NK-92 treated with Interleukin-12 subunit alpha and Interleukin-12 subunit beta, amount 100 ng/mL, for 24 hours (cell line): ENCODE data around the gene PRICKLE2.

Experiments
- DNase-seq: peaks from one replicate; lab custom pipeline; 2025; lab: John Stamatoyannopoulos, UW

The PRICKLE2 gene

GRCh38 chr3:64157150-64158035 lies 67.9 kb downstream of the PRICKLE2 start:
- DNase-seq, result no peak

- DNase-seq, result no peak
Observed at GRCh38 chr3:64155328-64155727, 69.9 kb downstream of the PRICKLE2 start.

GRCh38 chr3:64152676-64153466 lies 72.4 kb downstream of the PRICKLE2 start:
- DNase-seq, result no peak

- DNase-seq, result no peak
Observed at GRCh38 chr3:64152086-64152485, 73.2 kb downstream of the PRICKLE2 start.

GRCh38 chr3:64151342-64151871 lies 73.9 kb downstream of the PRICKLE2 start:
- DNase-seq, result no peak

GRCh38 chr3:64150623-64151207 lies 74.6 kb downstream of the PRICKLE2 start:
- DNase-seq, result no peak

DNA sequence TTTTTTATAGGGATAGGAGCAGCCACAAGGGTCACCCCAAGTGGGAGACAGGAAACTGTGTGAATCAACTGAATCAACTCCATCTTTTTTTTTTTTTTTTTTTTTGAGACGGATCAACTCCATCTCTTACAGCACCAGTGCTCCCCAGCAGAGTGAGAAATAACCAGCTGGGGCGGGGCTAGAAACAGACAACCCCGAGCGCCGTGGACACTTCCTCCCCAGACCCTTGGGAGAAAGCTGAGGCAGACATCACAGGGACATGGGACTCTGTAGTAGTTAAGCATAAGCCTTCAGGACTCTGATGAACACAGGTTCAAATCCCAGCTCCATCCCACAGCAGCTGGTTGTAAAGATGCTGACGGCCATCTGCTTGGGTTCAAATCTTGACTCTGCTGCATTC lies 75.4 kb downstream of the PRICKLE2 start:
- no peak for DNase-seq

GRCh38 chr3:64148955-64149653 lies 76.2 kb downstream of the PRICKLE2 start:
- DNase-seq, result no peak

DNA sequence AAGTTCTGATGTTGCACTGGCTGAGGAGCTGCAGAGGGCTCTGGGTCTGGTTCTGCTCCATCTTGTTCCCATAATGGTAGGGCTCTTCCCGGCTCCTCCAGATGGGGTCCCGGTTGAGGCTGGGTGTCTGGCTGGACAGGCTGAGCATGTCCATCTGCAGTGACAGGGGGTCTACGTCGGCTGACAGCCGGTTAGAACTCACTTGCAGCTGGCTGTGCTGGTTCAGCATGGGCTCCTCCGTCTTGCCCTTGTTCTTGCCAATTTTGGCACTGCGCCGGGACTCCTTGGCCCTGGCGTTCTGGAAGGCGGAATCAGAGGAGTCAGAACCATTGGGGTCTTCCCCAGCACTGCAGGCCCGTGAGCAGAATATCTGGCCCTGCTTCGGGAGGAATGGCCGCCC lies 78.1 kb downstream of the PRICKLE2 start:
- no peak for DNase-seq

GRCh38 chr3:64145438-64145837 lies 79.8 kb downstream of the PRICKLE2 start:
- no peak for DNase-seq

DNA sequence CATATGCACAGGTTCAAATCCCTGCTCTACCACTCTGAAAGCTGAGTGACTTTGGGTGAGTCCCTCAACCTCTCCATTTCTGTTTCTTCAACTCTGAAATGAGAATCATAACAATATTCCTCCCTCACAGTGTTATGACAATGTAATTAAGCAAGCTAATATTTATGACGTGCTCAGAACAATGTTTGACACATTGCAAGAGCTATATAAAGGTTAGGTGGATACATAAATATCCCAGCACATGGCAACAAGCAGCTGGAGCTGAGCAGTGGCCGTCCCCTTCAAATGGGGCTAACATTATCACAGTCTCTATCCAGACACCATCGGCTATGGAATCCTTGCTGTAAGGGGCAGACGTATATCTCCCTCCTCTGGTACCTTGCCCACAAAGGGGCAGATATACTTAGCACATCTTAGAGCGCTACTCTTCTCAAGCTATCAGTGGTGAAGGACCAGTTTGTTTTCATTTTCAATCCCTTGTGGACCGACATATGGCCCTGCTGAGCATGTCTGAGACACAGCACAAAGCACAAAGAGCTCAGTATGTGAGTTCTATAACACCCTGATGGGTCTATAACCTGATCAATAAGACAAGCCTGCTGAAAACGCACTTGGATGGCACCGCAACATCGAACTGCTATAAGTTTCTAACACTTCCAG lies 80.9 kb downstream of the PRICKLE2 start:
- DNase-seq, result no peak

- DNase-seq, result no peak
Observed at GRCh38 chr3:64143409-64144130, 81.7 kb downstream of the PRICKLE2 start.

- DNase-seq, result no peak
Observed at GRCh38 chr3:64141476-64141875, 83.8 kb downstream of the PRICKLE2 start.

DNA sequence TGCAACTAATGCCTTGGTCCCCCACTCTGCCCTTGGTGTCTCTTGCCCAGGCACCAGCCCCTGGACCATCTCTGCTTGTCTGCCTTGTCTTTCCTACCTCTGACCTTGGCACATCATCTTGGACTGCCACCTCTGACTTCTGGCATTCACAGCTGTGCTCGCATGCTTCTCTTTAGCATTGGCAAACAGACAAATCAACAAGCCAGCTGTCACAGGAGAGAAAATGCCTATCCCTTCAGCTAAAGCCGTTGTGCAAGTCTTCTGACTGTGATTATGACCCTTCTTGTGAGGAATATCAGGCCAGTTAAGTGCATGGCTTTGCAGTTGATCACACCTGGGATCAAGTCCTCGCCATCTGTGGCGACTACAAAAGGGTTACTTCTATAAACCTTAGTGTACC lies 84.6 kb downstream of the PRICKLE2 start:
- no peak for DNase-seq

DNA sequence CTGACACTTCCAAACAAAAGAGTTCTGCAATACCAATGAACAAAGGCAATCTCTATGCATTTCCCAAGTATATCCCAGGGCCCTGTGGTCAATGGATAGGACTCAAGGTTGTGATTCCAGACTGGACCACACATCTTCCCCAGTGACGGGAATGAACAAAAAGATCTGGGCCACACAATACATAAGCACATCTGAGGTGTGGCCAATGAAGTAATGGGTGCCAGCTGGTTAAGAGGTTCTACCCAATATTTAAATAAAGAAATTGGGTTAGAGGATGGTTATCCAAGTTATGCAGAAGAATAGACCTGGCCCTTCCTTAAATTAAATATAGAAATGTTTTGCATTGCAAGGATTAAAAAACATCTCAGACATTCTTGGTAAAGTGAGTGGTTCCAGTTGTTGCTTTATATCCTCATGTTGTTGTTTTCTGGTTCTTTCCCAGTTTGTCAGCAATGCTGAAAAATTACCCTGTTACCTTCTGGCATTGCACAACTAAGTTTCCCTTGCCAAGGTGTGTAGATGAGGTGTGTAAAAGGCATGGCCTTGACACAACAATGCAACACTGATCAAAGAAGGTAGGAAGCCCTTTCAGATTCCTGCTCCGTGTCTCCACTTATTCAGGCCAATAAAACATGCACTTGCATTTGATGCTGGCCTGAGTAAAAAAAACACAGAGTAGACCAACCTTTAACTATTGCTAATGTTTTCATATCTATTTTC lies 86.5 kb downstream of the PRICKLE2 start:
- DNase-seq, result no peak

- no peak for DNase-seq
Observed at GRCh38 chr3:64138046-64138445, 87.2 kb downstream of the PRICKLE2 start.

DNA sequence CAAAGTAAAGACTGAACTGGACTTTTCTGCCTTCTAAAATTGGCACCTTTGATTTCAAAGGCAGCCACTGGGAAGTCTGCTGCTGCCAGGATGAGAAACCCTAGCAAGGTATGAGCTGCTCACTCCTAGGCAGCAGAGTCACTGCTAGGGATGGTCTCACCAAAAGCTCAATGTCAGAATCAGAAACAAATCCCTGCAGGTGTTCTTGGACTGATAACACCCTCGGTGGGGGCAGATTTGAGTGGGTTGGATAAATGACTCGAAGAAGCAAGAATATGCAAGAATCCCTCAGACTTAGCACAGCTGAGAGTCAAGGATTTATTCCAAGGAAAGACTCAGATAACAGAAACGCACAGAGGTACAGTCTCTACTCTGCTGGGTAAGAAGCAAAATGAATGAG lies 90.4 kb downstream of the PRICKLE2 start:
- no peak for DNase-seq

DNA sequence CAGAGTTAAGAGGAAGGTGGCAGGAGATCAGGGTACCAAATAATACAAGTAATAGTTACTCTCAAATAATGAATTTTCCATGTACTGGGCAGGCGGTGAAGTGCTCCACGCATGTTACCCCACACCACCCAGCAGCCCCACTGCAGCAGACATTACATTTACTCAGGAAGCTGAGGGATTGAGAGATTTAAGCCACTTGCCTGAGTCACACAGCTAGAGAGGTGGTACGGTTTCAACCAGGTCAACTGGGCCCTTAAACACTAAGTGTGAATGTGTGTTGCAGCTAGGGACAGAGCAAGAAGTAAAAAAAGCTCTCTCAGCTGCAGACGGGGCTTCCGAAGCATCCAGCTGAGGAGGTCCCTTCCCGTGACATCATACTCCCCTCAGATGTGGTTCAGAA lies 91.3 kb downstream of the PRICKLE2 start:
- DNase-seq, result no peak

DNA sequence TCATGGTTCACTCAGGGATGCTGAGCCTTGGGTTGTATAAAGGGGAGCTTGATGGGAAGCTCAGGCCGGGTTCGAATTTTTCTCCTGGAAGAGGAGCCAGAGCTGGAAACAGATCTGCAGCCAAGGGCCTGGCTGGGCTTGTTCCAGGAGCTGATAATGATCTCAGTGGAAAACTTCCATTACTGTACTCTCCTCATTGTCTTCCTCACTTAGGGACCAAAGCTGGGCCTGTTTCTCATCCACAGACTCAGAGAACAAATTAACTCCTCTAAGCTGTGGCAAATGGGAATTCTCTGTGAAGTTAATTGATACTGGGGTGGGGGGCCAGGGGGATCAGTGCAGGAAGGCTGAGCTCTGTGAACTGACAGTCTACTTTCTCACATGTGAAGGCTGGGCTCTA lies 92.0 kb downstream of the PRICKLE2 start:
- DNase-seq, result no peak
